Trophoblast cell (in vitro differentiated cells and primary cell): ENCODE measurements around the gene NCKIPSD.

ENCODE experiments used
- DNase-seq, 2 donors: peaks; one replicate each; pipeline ENCODE4 v3.0.0-alpha.2; 2016
- H2AFZ ChIP-seq: 2 replicates; pipeline ENCODE4 v1.6.1; 2013; ENCODE audit warnings: low read length, moderate library complexity, mild to moderate bottlenecking; ENCODE audit not compliant: insufficient read depth, poor library complexity
- H2AK5ac ChIP-seq: 2 replicates; pipeline ENCODE4 v1.6.1; 2013; ENCODE audit warnings: mild to moderate bottlenecking, low read length
- H2BK120ac ChIP-seq: 2 replicates; pipeline ENCODE4 v1.6.1; 2013; ENCODE audit warnings: low read length, mild to moderate bottlenecking, moderate library complexity; ENCODE audit not compliant: insufficient read depth, poor library complexity
- H2BK12ac ChIP-seq: 2 replicates; pipeline ENCODE4 v1.6.1; 2013; ENCODE audit warnings: mild to moderate bottlenecking, low read length, moderate library complexity
- H2BK5ac ChIP-seq: 2 replicates; pipeline ENCODE4 v1.6.1; 2013; ENCODE audit warnings: low read length, low read depth, moderate library complexity, mild to moderate bottlenecking; ENCODE audit not compliant: poor library complexity
- H3K14ac ChIP-seq: 2 replicates; pipeline ENCODE4 v1.6.1; 2013; ENCODE audit warnings: mild to moderate bottlenecking, low read length
- H3K18ac ChIP-seq: 2 replicates; pipeline ENCODE4 v1.6.1; 2013; ENCODE audit warnings: mild to moderate bottlenecking, low read length
- H3K23ac ChIP-seq: 2 replicates; pipeline ENCODE4 v1.6.1; 2013; ENCODE audit warnings: low read length
- H3K27ac ChIP-seq: 2 replicates; pipeline ENCODE4 v1.5.1; 2013; ENCODE audit warnings: low read depth, mild to moderate bottlenecking, inconsistent platforms, low read length, moderate library complexity
- H3K27me3 ChIP-seq: 2 replicates; pipeline ENCODE4 v1.6.1; 2013; ENCODE audit warnings: inconsistent platforms, mild to moderate bottlenecking, low read length, moderate library complexity; ENCODE audit not compliant: insufficient read depth
- H3K36me3 ChIP-seq, 2 experiments: 1 replicate in 1 of 2; 2 replicates in 1 of 2; pipeline ENCODE4 v1.6.1; 2013; ENCODE audit warnings: low read length in 2 of 2, mild to moderate bottlenecking in 2 of 2, moderate library complexity in 1 of 2; ENCODE audit not compliant: insufficient read depth in 2 of 2, control insufficient read depth in 1 of 2
- H3K4ac ChIP-seq: 2 replicates; pipeline ENCODE4 v1.6.1; 2013; ENCODE audit warnings: low read depth, mild to moderate bottlenecking, low read length, moderate library complexity
- H3K4me1 ChIP-seq, 2 experiments: 1 replicate in 1 of 2; 2 replicates in 1 of 2; pipeline ENCODE4 v1.6.1; 2013; ENCODE audit warnings: low read length in 2 of 2, mild to moderate bottlenecking in 2 of 2, moderate library complexity in 1 of 2; ENCODE audit not compliant: insufficient read depth in 2 of 2, control insufficient read depth in 1 of 2
- H3K4me2 ChIP-seq: 2 replicates; pipeline ENCODE4 v1.6.1; 2013; ENCODE audit warnings: inconsistent platforms, mild to moderate bottlenecking, low read length, moderate library complexity
- H3K4me3 ChIP-seq: 2 replicates; pipeline ENCODE4 v1.5.1; 2013; ENCODE audit warnings: mild to moderate bottlenecking, low read depth, low read length, inconsistent platforms
- H3K79me1 ChIP-seq: one replicate; pipeline ENCODE4 v1.6.1; 2013; ENCODE audit warnings: low read length
- H3K79me2 ChIP-seq: 2 replicates; pipeline ENCODE4 v1.6.1; 2013; ENCODE audit warnings: low read length, mild to moderate bottlenecking; ENCODE audit not compliant: control insufficient read depth, insufficient read depth, poor library complexity
- H3K9ac ChIP-seq: 2 replicates; pipeline ENCODE4 v1.6.1; 2013; ENCODE audit warnings: mild to moderate bottlenecking, low read length
- H3K9me3 ChIP-seq: 2 replicates; pipeline ENCODE4 v1.6.1; 2013; ENCODE audit warnings: low read depth, mild to moderate bottlenecking, control low read depth, inconsistent platforms, low read length; ENCODE audit not compliant: insufficient read depth
- H4K12ac ChIP-seq: 2 replicates; pipeline ENCODE4 v1.6.1; 2013; ENCODE audit warnings: low read depth, mild to moderate bottlenecking, low read length, moderate library complexity
- H4K8ac ChIP-seq: 2 replicates; pipeline ENCODE4 v1.6.1; 2013; ENCODE audit warnings: low read depth, mild to moderate bottlenecking, low read length, moderate library complexity
- H4K91ac ChIP-seq: one replicate; pipeline ENCODE4 v1.6.1; 2013; ENCODE audit warnings: low read depth, mild to moderate bottlenecking, low read length, moderate library complexity
- WGBS: extraction: QIAGEN DNeasy Blood & Tissue Kit; methylation state at CpG from one replicate; pipeline ENCODE4 v1.1.7; 2013; ENCODE audit warnings: missing lambda C conversion rate; ENCODE audit not compliant: insufficient read length, insufficient coverage; ENCODE audit errors: extremely low coverage; 5-methylcytosine and 5-hydroxymethylcytosine counted together

Gene NCKIPSD

GRCh38 chr3:48709051-48709461 is 23.3 kb upstream of the NCKIPSD start:
- H3K9ac ChIP-seq, result peak overlapping the region; percentile 4
- no peak overlapping the region for H2BK12ac ChIP-seq
- H2AFZ ChIP-seq, result no peak overlapping the region
- H3K4me3 ChIP-seq, result no peak overlapping the region
- H3K14ac ChIP-seq, result no peak overlapping the region
- H4K12ac ChIP-seq, result no peak overlapping the region
- H3K27ac ChIP-seq, result no peak overlapping the region
- no peak overlapping the region for H2BK120ac ChIP-seq
- peaks cover 0 to 7% of the 10 kb centered on the region in 2 experiments for H3K4me1 ChIP-seq
- no peaks in the 10 kb centered on the region for H3K79me1 ChIP-seq
- peaks cover 39 to 67% of the 10 kb centered on the region in 2 experiments for H3K36me3 ChIP-seq
- no peak overlapping the region for H4K91ac ChIP-seq
- H3K4me2 ChIP-seq, result no peak overlapping the region
- DNase-seq, result no peak
- WGBS, result no CpG with 5 or more reads among the region's 7 CpGs
- no peak overlapping the region for H2BK5ac ChIP-seq
- no peak overlapping the region for H3K23ac ChIP-seq
- no peak overlapping the region for H2AK5ac ChIP-seq
- H4K8ac ChIP-seq, result no peak overlapping the region
- H3K9me3 ChIP-seq, result no peaks in the 10 kb centered on the region
- H3K79me2 ChIP-seq, result peaks cover 58% of the 10 kb centered on the region
- no peaks in the 10 kb centered on the region for H3K27me3 ChIP-seq
- H3K18ac ChIP-seq, result no peak overlapping the region
- H3K4ac ChIP-seq, result peak overlapping the region; percentile 21

DNA sequence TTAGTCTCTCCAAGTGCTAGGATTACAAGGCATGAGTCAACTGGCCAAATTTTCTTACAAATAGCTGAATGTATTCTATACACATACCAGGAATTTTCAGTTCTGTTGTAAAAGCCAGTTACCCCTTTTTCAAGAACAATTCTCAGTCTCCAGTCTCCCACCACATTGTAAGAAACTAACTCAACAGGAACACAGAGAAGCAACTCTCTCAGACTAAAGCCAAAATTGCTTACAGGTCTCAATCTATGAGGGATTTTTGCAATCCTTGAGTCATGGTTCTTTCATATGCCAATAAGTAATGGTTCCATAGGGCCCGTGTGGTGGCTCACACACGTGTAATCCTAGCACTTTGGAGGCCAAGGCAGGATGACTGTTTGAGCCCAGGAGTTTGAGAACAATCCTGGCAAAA is 22.8 kb upstream of the NCKIPSD start:
- no peak overlapping the region for H2AFZ ChIP-seq
- no peak overlapping the region for H2BK12ac ChIP-seq
- no peak overlapping the region for H2BK5ac ChIP-seq
- WGBS, result no CpG with 5 or more reads among the region's 2 CpGs
- no peak overlapping the region for H3K23ac ChIP-seq
- no peaks in the 10 kb centered on the region for H3K9me3 ChIP-seq
- no peaks in the 10 kb centered on the region for H3K79me1 ChIP-seq
- no peaks in the 10 kb centered on the region for H3K27me3 ChIP-seq
- H3K36me3 ChIP-seq, result peaks cover 38 to 63% of the 10 kb centered on the region in 2 experiments
- H3K18ac ChIP-seq, result no peak overlapping the region
- peaks cover 0 to 7% of the 10 kb centered on the region in 2 experiments for H3K4me1 ChIP-seq
- H3K9ac ChIP-seq, result no peak overlapping the region
- no peak overlapping the region for H3K4me3 ChIP-seq
- no peak overlapping the region for H4K12ac ChIP-seq
- H3K27ac ChIP-seq, result no peak overlapping the region
- H2AK5ac ChIP-seq, result no peak overlapping the region
- no peak overlapping the region for H2BK120ac ChIP-seq
- H4K91ac ChIP-seq, result no peak overlapping the region
- peak overlapping the region; percentile 21 for H3K4ac ChIP-seq
- no peak overlapping the region for H4K8ac ChIP-seq
- H3K79me2 ChIP-seq, result peaks cover 54% of the 10 kb centered on the region
- H3K14ac ChIP-seq, result no peak overlapping the region
- H3K4me2 ChIP-seq, result no peak overlapping the region
- peak in 1 of 2 donors; percentile 47 for DNase-seq

DNA sequence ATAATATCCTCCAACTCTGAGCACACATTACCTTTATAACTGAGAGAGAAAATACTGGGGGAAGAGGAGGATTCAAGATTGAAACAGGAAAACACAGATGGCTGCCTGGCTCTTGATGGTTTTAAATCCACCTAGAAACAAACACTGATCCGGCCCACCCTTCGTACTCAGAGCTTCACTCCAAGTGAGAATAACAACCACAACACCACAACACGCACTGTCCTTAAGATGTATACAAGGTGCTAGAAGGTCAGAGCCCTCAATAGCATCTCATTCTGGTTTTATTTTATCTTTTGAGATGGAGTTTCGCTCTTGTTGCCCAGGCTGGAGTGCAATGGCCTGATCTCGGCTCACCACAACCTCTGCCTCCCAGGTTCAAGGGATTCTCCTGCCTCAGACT is 21.4 kb upstream of the NCKIPSD start:
- Histone ChIP-seq H4K91ac (no peak overlapping the region), H2AFZ (no peak overlapping the region), H3K9ac (no peak overlapping the region), H3K4me3 (no peak overlapping the region), H3K4me1 (no peaks in the 10 kb centered on the region), H2AK5ac (no peak overlapping the region), H3K23ac (no peak overlapping the region), H2BK12ac (no peak overlapping the region), H3K4ac (peak overlapping the region; percentile 80), H3K79me1 (no peaks in the 10 kb centered on the region), H3K36me3 (peaks cover 29 to 55% of the 10 kb centered on the region in 2 experiments), H3K4me2 (no peak overlapping the region), H3K14ac (no peak overlapping the region), H3K18ac (no peak overlapping the region), H4K12ac (no peak overlapping the region), H2BK120ac (no peak overlapping the region), H4K8ac (no peak overlapping the region), H3K27ac (no peak overlapping the region), H2BK5ac (no peak overlapping the region), H3K79me2 (peaks cover 44% of the 10 kb centered on the region), H3K27me3 (no peaks in the 10 kb centered on the region), H3K9me3 (no peaks in the 10 kb centered on the region)
- no peak for DNase-seq
- WGBS, result no CpG with 5 or more reads among the region's 5 CpGs

GRCh38 chr3:48702320-48702920 is 16.7 kb upstream of the NCKIPSD start:
- Histone ChIP-seq H2BK5ac (no peak overlapping the region), H3K14ac (no peak overlapping the region), H3K27me3 (no peaks in the 10 kb centered on the region), H3K4me3 (no peak overlapping the region), H3K4ac (peak overlapping the region; percentile 25), H2BK120ac (no peak overlapping the region), H3K23ac (no peak overlapping the region), H3K4me2 (no peak overlapping the region), H4K91ac (no peak overlapping the region), H3K18ac (no peak overlapping the region), H2BK12ac (no peak overlapping the region), H2AK5ac (no peak overlapping the region), H4K12ac (no peak overlapping the region), H2AFZ (no peak overlapping the region), H3K9ac (no peak overlapping the region), H3K9me3 (no peaks in the 10 kb centered on the region), H3K79me2 (peaks cover 30% of the 10 kb centered on the region), H4K8ac (no peak overlapping the region), H3K4me1 (no peaks in the 10 kb centered on the region), H3K79me1 (no peaks in the 10 kb centered on the region), H3K27ac (no peak overlapping the region), H3K36me3 (peaks cover 24 to 41% of the 10 kb centered on the region in 2 experiments)
- peak; percentile 29 to 75 for DNase-seq
- no CpG with 5 or more reads among the region's 6 CpGs for WGBS
